H9 (cell line): ENCODE data around the gene JPH2. TPM values are rescaled to one million over a fixed set of nuclear protein-coding genes. Genes with fewer than 3 reads are reported as not detected.
A peak's percentile ranks its signal among the peaks of the same experiment; 100 is the strongest.

Source experiments
- DNase-seq: peaks from one replicate; pipeline ENCODE4 v3.0.0-alpha.2; 2017
- H2AFZ ChIP-seq: one replicate; pipeline ENCODE4 v1.6.1; 2013; ENCODE audit warnings: mild to moderate bottlenecking, low read length, control low read depth, moderate library complexity
- H2AK5ac ChIP-seq: 2 replicates; pipeline ENCODE4 v1.6.1; 2013; ENCODE audit warnings: low read length, control low read depth, mixed read lengths; ENCODE audit not compliant: insufficient read length
- H2BK120ac ChIP-seq: one replicate; pipeline ENCODE4 v1.6.1; 2013; ENCODE audit warnings: low read depth, mild to moderate bottlenecking, low read length, control low read depth, inconsistent platforms; ENCODE audit not compliant: poor library complexity, severe bottlenecking
- H2BK12ac ChIP-seq: 2 replicates; pipeline ENCODE4 v1.6.1; 2013; ENCODE audit warnings: low read length, control low read depth, mixed read lengths, low read depth; ENCODE audit not compliant: insufficient read length
- H2BK15ac ChIP-seq: 2 replicates; pipeline ENCODE4 v1.6.1; 2013; ENCODE audit warnings: low read depth, low read length, control low read depth
- H2BK20ac ChIP-seq: one replicate; pipeline ENCODE4 v1.6.1; 2013; ENCODE audit warnings: low read depth, mild to moderate bottlenecking, low read length, control low read depth, inconsistent platforms; ENCODE audit not compliant: poor library complexity, severe bottlenecking
- H2BK5ac ChIP-seq: 2 replicates; pipeline ENCODE4 v1.6.1; 2013; ENCODE audit warnings: low read length, control low read depth, mixed read lengths; ENCODE audit not compliant: insufficient read length
- H3K14ac ChIP-seq: 2 replicates; pipeline ENCODE4 v1.6.1; 2013; ENCODE audit warnings: low read length, control low read depth; ENCODE audit not compliant: insufficient read depth
- H3K18ac ChIP-seq: 2 replicates; pipeline ENCODE4 v1.6.1; 2013; ENCODE audit warnings: low read depth, mild to moderate bottlenecking, mixed read lengths, low read length, control low read depth; ENCODE audit not compliant: insufficient read length
- H3K23ac ChIP-seq: 2 replicates; pipeline ENCODE4 v1.6.1; 2013; ENCODE audit warnings: low read length, control low read depth, mixed read lengths, low read depth; ENCODE audit not compliant: insufficient read length
- H3K23me2 ChIP-seq: 2 replicates; pipeline ENCODE4 v1.6.1; 2013; ENCODE audit warnings: low read depth, mild to moderate bottlenecking, mixed read lengths, low read length, control low read depth; ENCODE audit not compliant: insufficient read length, poor library complexity, severe bottlenecking
- H3K27ac ChIP-seq: 2 replicates; pipeline ENCODE4 v1.5.1; 2013; ENCODE audit warnings: low read length, control low read depth, mixed read lengths, low read depth; ENCODE audit not compliant: insufficient read length
- H3K27me3 ChIP-seq: 2 replicates; pipeline ENCODE4 v1.6.1; 2013; ENCODE audit warnings: low read length, control low read depth, inconsistent platforms; ENCODE audit not compliant: insufficient read depth
- H3K4ac ChIP-seq: 2 replicates; pipeline ENCODE4 v1.6.1; 2013; ENCODE audit warnings: low read depth, mild to moderate bottlenecking, control low read depth, inconsistent platforms, low read length, moderate library complexity
- H3K4me1 ChIP-seq: 2 replicates; pipeline ENCODE4 v1.6.1; 2013; ENCODE audit warnings: low read length, control low read depth, inconsistent platforms; ENCODE audit not compliant: insufficient read depth
- H3K4me2 ChIP-seq: 2 replicates; pipeline ENCODE4 v1.6.1; 2013; ENCODE audit warnings: low read length, control low read depth, mixed read lengths; ENCODE audit not compliant: insufficient read length, insufficient read depth
- H3K56ac ChIP-seq: 2 replicates; pipeline ENCODE4 v1.6.1; 2013; ENCODE audit warnings: low read depth, mild to moderate bottlenecking, mixed read lengths, low read length, control low read depth; ENCODE audit not compliant: insufficient read length
- H3K79me1 ChIP-seq: 2 replicates; pipeline ENCODE4 v1.6.1; 2013; ENCODE audit warnings: low read depth, mild to moderate bottlenecking, moderate library complexity, low read length, control low read depth, inconsistent platforms; ENCODE audit not compliant: insufficient read depth, poor library complexity, severe bottlenecking
- H3K79me2 ChIP-seq: 2 replicates; pipeline ENCODE4 v1.6.1; 2013; ENCODE audit warnings: low read length, control low read depth, inconsistent platforms; ENCODE audit not compliant: insufficient read depth
- H3K9ac ChIP-seq: 2 replicates; pipeline ENCODE4 v1.6.1; 2013; ENCODE audit warnings: low read length, control low read depth, mixed read lengths; ENCODE audit not compliant: insufficient read length; ENCODE audit errors: extremely low read depth
- H3K9me3 ChIP-seq: one replicate; pipeline ENCODE4 v1.6.1; 2013; ENCODE audit warnings: low read depth, low read length, inconsistent platforms; ENCODE audit not compliant: control insufficient read depth
- H3T11ph ChIP-seq: one replicate; pipeline ENCODE4 v1.6.1; 2013; ENCODE audit warnings: mild to moderate bottlenecking, low read length, control low read depth, inconsistent platforms
- H4K20me1 ChIP-seq: one replicate; pipeline ENCODE4 v1.6.1; 2013; ENCODE audit not compliant: control insufficient read depth, insufficient read length, insufficient read depth
- H4K5ac ChIP-seq: 2 replicates; pipeline ENCODE4 v1.6.1; 2013; ENCODE audit warnings: low read depth, mild to moderate bottlenecking, mixed read lengths, low read length, control low read depth; ENCODE audit not compliant: insufficient read length
- H4K8ac ChIP-seq: replicated peaks from 2 replicates; pipeline ENCODE4 v1.6.1; 2013; ENCODE audit warnings: low read length, control low read depth, mixed read lengths, low read depth; ENCODE audit not compliant: insufficient read length
- H4K91ac ChIP-seq: 2 replicates; pipeline ENCODE4 v1.6.1; 2013; ENCODE audit warnings: low read depth, mild to moderate bottlenecking, moderate library complexity, mixed read lengths, low read length, control low read depth; ENCODE audit not compliant: insufficient read length
- H3K27ac Mint-ChIP-seq, 3 experiments: 2 replicates in 2 of 3; 3 replicates in 1 of 3; pipeline ENCODE4 v1.8.0; 2020 to 2021; ENCODE audit warnings: mixed read lengths in 3 of 3, mild to moderate bottlenecking in 1 of 3, moderate library complexity in 1 of 3
- H3K27me3 Mint-ChIP-seq: 2 replicates; pipeline ENCODE4 v1.8.0; 2021; ENCODE audit warnings: low read depth, mild to moderate bottlenecking, moderate library complexity, mixed read lengths
- H3K36me3 Mint-ChIP-seq, 3 experiments: 2 replicates in 2 of 3; 3 replicates in 1 of 3; pipeline ENCODE4 v1.8.0; 2020 to 2021; ENCODE audit warnings: low read depth in 3 of 3, mixed read lengths in 3 of 3; ENCODE audit not compliant: insufficient read depth in 1 of 3
- H3K4me1 Mint-ChIP-seq, 2 experiments: 2 replicates each; pipeline ENCODE4 v1.8.0; 2020; ENCODE audit warnings: mixed read lengths in 2 of 2
- H3K4me3 Mint-ChIP-seq, 2 experiments: 2 replicates in 1 of 2; 3 replicates in 1 of 2; pipeline ENCODE4 v1.8.0; 2020 to 2021; ENCODE audit warnings: mild to moderate bottlenecking in 2 of 2, mixed read lengths in 2 of 2, moderate library complexity in 1 of 2
- H3K9me3 Mint-ChIP-seq, 2 experiments: 2 replicates in 1 of 2; 3 replicates in 1 of 2; pipeline ENCODE4 v1.8.0; 2020; ENCODE audit warnings: mild to moderate bottlenecking in 2 of 2, mixed read lengths in 2 of 2, moderate library complexity in 1 of 2
- WGBS: extraction: QIAGEN DNeasy Blood & Tissue Kit; methylation state at CpG from one replicate; pipeline ENCODE4 v1.1.7; 2013; ENCODE audit warnings: missing lambda C conversion rate, low lambda C conversion rate, mixed read lengths; ENCODE audit not compliant: insufficient read length; ENCODE audit errors: extremely low coverage; 5-methylcytosine and 5-hydroxymethylcytosine counted together
- total RNA-seq: library from RNA; stranded (reverse); gene quantifications from 2 replicates; pipeline ENCODE4 v1.2.1, GENCODE V29; 2021
- TF ChIP-seq, protein P1 (sequence below): fragments of 200-600 bp; sonication (generic); conservative IDR thresholded peaks from 3 replicates; pipeline ENCODE4 v1.8.0; 2021; ENCODE audit warnings: antibody characterized with exemption, mild to moderate bottlenecking

Gene JPH2
- total RNA-seq, 1 experiment from 2014 or later, result 0.31 TPM

DNA sequence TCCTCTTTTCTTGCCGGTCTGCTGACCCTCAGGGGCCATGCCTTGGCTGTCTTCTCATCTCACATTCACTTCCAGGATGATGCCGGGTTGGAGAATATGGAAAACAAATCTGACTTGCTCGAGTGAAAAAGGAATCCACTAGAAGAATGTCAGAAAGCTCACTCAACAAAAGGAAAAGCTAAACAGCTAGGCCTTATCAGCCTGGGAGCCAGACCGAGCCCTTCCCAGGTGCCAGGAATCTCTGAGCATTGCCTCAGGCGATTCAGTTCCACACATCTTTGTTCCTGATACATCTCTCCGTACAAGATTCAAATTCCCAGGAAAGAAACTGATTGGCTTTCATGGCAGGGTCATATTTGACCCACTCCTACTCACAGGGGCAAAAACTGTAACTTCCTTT, 32.8 kb upstream of the JPH2 start:
- Histone ChIP-seq H3K56ac (no peak overlapping the region), H4K5ac (no peak overlapping the region), H3K79me2 (no peaks in the 10 kb centered on the region), H2BK20ac (no peak overlapping the region), H2BK120ac (no peak overlapping the region), H4K20me1 (no peaks in the 10 kb centered on the region), H3K4me2 (no peak overlapping the region), H2BK15ac (no peak overlapping the region), H3K4ac (no peak overlapping the region), H2BK5ac (no peak overlapping the region), H2AK5ac (no peak overlapping the region), H3K9me3 (no peaks in the 10 kb centered on the region), H3K79me1 (no peaks in the 10 kb centered on the region), H4K91ac (no peak overlapping the region), H3K4me1 (no peaks in the 10 kb centered on the region), H2BK12ac (no peak overlapping the region), H3K23me2 (no peaks in the 10 kb centered on the region), H3K14ac (no peak overlapping the region), H4K8ac (no peak overlapping the region), H3K9ac (no peak overlapping the region), H3K23ac (no peak overlapping the region), H3T11ph (no peak overlapping the region), H3K18ac (no peak overlapping the region), H3K27me3 (no peaks in the 10 kb centered on the region), H3K27ac (no peak overlapping the region), H2AFZ (no peak overlapping the region)
- TF ChIP-seq, protein P1, sequence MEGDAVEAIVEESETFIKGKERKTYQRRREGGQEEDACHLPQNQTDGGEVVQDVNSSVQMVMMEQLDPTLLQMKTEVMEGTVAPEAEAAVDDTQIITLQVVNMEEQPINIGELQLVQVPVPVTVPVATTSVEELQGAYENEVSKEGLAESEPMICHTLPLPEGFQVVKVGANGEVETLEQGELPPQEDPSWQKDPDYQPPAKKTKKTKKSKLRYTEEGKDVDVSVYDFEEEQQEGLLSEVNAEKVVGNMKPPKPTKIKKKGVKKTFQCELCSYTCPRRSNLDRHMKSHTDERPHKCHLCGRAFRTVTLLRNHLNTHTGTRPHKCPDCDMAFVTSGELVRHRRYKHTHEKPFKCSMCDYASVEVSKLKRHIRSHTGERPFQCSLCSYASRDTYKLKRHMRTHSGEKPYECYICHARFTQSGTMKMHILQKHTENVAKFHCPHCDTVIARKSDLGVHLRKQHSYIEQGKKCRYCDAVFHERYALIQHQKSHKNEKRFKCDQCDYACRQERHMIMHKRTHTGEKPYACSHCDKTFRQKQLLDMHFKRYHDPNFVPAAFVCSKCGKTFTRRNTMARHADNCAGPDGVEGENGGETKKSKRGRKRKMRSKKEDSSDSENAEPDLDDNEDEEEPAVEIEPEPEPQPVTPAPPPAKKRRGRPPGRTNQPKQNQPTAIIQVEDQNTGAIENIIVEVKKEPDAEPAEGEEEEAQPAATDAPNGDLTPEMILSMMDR, result no peak
- no peaks in the 10 kb centered on the region for H3K9me3 Mint-ChIP-seq
- H3K4me3 Mint-ChIP-seq, result peak overlapping the region in 1 of 2 experiments; percentile 6; a peak in 1 of 5 replicates
- no peaks in the 10 kb centered on the region for H3K36me3 Mint-ChIP-seq
- H3K27me3 Mint-ChIP-seq, result no peaks in the 10 kb centered on the region
- no peak for DNase-seq
- no CpG with 5 or more reads among the region's 6 CpGs for WGBS
- H3K27ac Mint-ChIP-seq, result peak overlapping the region; percentile 1 to 69 (median 42); a peak in 5 of 7 replicates
- peaks cover 20 to 28% of the 10 kb centered on the region in 2 experiments for H3K4me1 Mint-ChIP-seq
